HepG2 (cell line): Measurements from ENCODE around the gene GSTK1. TPM values are rescaled to one million over a fixed set of nuclear protein-coding genes. Genes with fewer than 3 reads are reported as not detected.

Experiments used
- BATF2 ChIP-seq: sonication (generic); formaldehyde crosslinking; IDR thresholded peaks from 2 replicates; pipeline ENCODE4 v1.8.0; 2022; ENCODE audit warnings: mild to moderate bottlenecking, missing genetic modification reagents, moderate library complexity
- HMGXB4 ChIP-seq, 2 experiments: sonication (generic) in 1 of 2; formaldehyde crosslinking in 1 of 2; IDR thresholded peaks; 2 replicates each; pipeline versions ENCODE4 v1.4.0 to v1.6.1; 2018 to 2020; ENCODE audit warnings: missing genetic modification reagents in 2 of 2, borderline replicate concordance in 1 of 2, low read depth in 1 of 2, mild to moderate bottlenecking in 1 of 2, missing biosample characterization in 1 of 2
- IKZF1 ChIP-seq: fragments of 450-650 bp; IDR thresholded peaks from 2 replicates; pipeline ENCODE4 v1.7.1; 2016
- PRDM4 ChIP-seq: sonication (generic); formaldehyde crosslinking; IDR thresholded peaks from 2 replicates; pipeline ENCODE4 v1.9.0; 2021; ENCODE audit warnings: missing genetic modification reagents, borderline replicate concordance
- REPIN1 ChIP-seq: sonication (generic); formaldehyde crosslinking; IDR thresholded peaks from 2 replicates; pipeline ENCODE4 v1.8.0; 2022; ENCODE audit warnings: missing genetic modification reagents, low read depth, mild to moderate bottlenecking, borderline replicate concordance
- RFXANK ChIP-seq: IDR thresholded peaks from 2 replicates; pipeline ENCODE4 v1.6.1; 2016
- RXRB ChIP-seq: IDR thresholded peaks from 2 replicates; pipeline ENCODE4 v1.6.1; 2016; ENCODE audit warnings: borderline replicate concordance, missing genetic modification reagents, missing compliant biosample characterization
- TERF1 ChIP-seq: sonication (generic); formaldehyde crosslinking; IDR thresholded peaks from 2 replicates; pipeline ENCODE4 v1.8.0; 2022; ENCODE audit warnings: mild to moderate bottlenecking, missing genetic modification reagents, moderate library complexity
- ZBTB40 ChIP-seq, 2 experiments: fragments of 450-650 bp in 1 of 2; sonication (generic) in 1 of 2; formaldehyde crosslinking in 1 of 2; IDR thresholded peaks; 2 replicates each; pipeline versions ENCODE4 v1.6.1 to v1.8.0; 2016 to 2022; ENCODE audit warnings: antibody characterized with exemption in 1 of 2, mild to moderate bottlenecking in 1 of 2, missing genetic modification reagents in 1 of 2
- ZNF644 ChIP-seq: IDR thresholded peaks from 2 replicates; pipeline ENCODE4 v1.6.1; 2016; ENCODE audit warnings: low read depth
- ZNF784 ChIP-seq: sonication (generic); formaldehyde crosslinking; IDR thresholded peaks from 2 replicates; pipeline ENCODE4 v1.5.1; 2020; ENCODE audit warnings: missing genetic modification reagents, mild to moderate bottlenecking, borderline replicate concordance
- polyA plus RNA-seq, 8 experiments: library from polyadenylated mRNA; depleted of rRNA in 3 of 8; stranded (reverse) in 7 of 8; unstranded in 1 of 8; fragments of >200 nt; fragmentation: Illumina TruSeq in 4 of 8; extraction: Trizol in 4 of 8; gene quantifications; 2 replicates each; pipeline versions ENCODE4 v1.2.1 to v1.2.3, GENCODE V29; 2011 to 2016; ENCODE audit warnings: low read depth in 4 of 8, missing spikeins in 1 of 8, mixed read lengths in 1 of 8; ENCODE audit not compliant: insufficient read depth in 1 of 8
- total RNA-seq, 5 experiments: library from RNA; depleted of rRNA; stranded (reverse); fragments of >200 nt; fragmentation: Illumina TruSeq; extraction: Trizol; gene quantifications; 2 replicates each; pipeline ENCODE4 v1.2.3, GENCODE V29; 2016; ENCODE audit warnings: low read depth in 1 of 5

Gene GSTK1
- total and polyA plus RNA-seq, 2 of the 13 experiments (the other 11 are each of a cell fraction or from before 2014, with no cell fraction given): 64.6 to 92.1 TPM

- TF ChIP-seq ZBTB40 (IDR thresholded peaks at IDR 0.05) (no peak), ZBTB40 (CRISPR knock-in tag; IDR thresholded peaks at IDR 0.05) (peak; percentile 57; the same call in 1 of the 2 replicates), ZNF784 (CRISPR knock-in tag) (no peak), RXRB (CRISPR knock-in tag) (peak; percentile 63), BATF2 (no peak), PRDM4 (CRISPR knock-in tag) (no peak), RFXANK (CRISPR knock-in tag) (no peak), REPIN1 (CRISPR knock-in tag) (peak; percentile 57; the same call in 1 of the 2 replicates), IKZF1 (no peak), HMGXB4 (CRISPR knock-in tag; IDR thresholded peaks at IDR 0.05; ENCODE audit: borderline replicate concordance in 1 of 2, low read depth in 1 of 2) (peak in 1 of 2 experiments; percentile 42; a peak in 1 of 4 replicates), ZNF644 (CRISPR knock-in tag) (peak; percentile 77; the same call in 1 of the 2 replicates), TERF1 (no peak)
These were observed 14.4 kb upstream of the GSTK1 start (continued) for GRCh38 chr7:143248761-143249354.
